ENCODE measurements around the gene BRD3. TPM values are rescaled to one million over a fixed set of nuclear protein-coding genes. Genes with fewer than 3 reads are reported as not detected.

Gene BRD3
- total RNA-seq, 1 experiment from 2014 or later = 63.1 TPM

GRCh38 chr9:134100040-134100439 lies 32.2 kb upstream of the BRD3 start:
- no peaks in the 10 kb centered on the region for H3K4me1 Mint-ChIP-seq
- H2AK5ac ChIP-seq (ENCODE audit: insufficient read length, low read length) = no peak overlapping the region
- DNase-seq = no peak
- no peak overlapping the region for H2BK12ac ChIP-seq (ENCODE audit: insufficient read length, low read depth, low read length)
- H4K20me1 ChIP-seq (ENCODE audit: control insufficient read depth, insufficient read depth, insufficient read length) = peaks cover 2% of the 10 kb centered on the region
- H3K27me3 ChIP-seq (ENCODE audit: insufficient read depth, low read length) = no peaks in the 10 kb centered on the region
- H3K36me3 Mint-ChIP-seq (ENCODE audit: insufficient read depth in 1 of 3, low read depth in 3 of 3) = peaks cover 0 to 10% (median 2%) of the 10 kb centered on the region in 3 experiments; a peak in 4 of 7 replicates
- no peak overlapping the region for H2BK5ac ChIP-seq (ENCODE audit: insufficient read length, low read length)
- no peaks in the 10 kb centered on the region for H3K79me2 ChIP-seq (ENCODE audit: insufficient read depth, low read length)
- H4K8ac ChIP-seq (replicated peaks; ENCODE audit: insufficient read length, low read depth, low read length) = no peak overlapping the region
- H3K27me3 Mint-ChIP-seq (ENCODE audit: low read depth) = peaks cover 20% of the 10 kb centered on the region
- no peak overlapping the region for H3K4ac ChIP-seq (ENCODE audit: low read depth, low read length)
- H3K9me3 ChIP-seq (ENCODE audit: control insufficient read depth, low read depth, low read length) = peaks cover 5% of the 10 kb centered on the region
- H2BK120ac ChIP-seq (ENCODE audit: low read depth, low read length, poor library complexity, severe bottlenecking) = no peak overlapping the region
- H3K4me1 ChIP-seq (ENCODE audit: insufficient read depth, low read length) = no peaks in the 10 kb centered on the region
- no peak overlapping the region for H3K14ac ChIP-seq (ENCODE audit: insufficient read depth, low read length)
- H3K4me2 ChIP-seq (ENCODE audit: insufficient read depth, insufficient read length, low read length) = no peak overlapping the region
- no peak overlapping the region for H2AFZ ChIP-seq (ENCODE audit: low read length)
- H3K27ac ChIP-seq (ENCODE audit: insufficient read length, low read depth, low read length) = no peak overlapping the region
- TF ChIP-seq CTCF (conservative IDR thresholded peaks at IDR 0.05) = no peak
- no peak overlapping the region for H4K91ac ChIP-seq (ENCODE audit: insufficient read length, low read depth, low read length)
- no CpG with 5 or more reads among the region's 5 CpGs for WGBS (ENCODE audit: extremely low coverage, insufficient read length, low lambda C conversion rate)
- no peak overlapping the region; a peak in 1 of 7 replicates for H3K27ac Mint-ChIP-seq
- H3K4me3 Mint-ChIP-seq = no peak overlapping the region
- H3K23me2 ChIP-seq (ENCODE audit: insufficient read length, low read depth, low read length, poor library complexity, severe bottlenecking) = no peaks in the 10 kb centered on the region
- H2BK15ac ChIP-seq (ENCODE audit: low read depth, low read length) = no peak overlapping the region
- no peak overlapping the region for H3T11ph ChIP-seq (ENCODE audit: low read length)
- H3K18ac ChIP-seq (ENCODE audit: insufficient read length, low read depth, low read length) = no peak overlapping the region
- H3K9ac ChIP-seq (ENCODE audit: extremely low read depth, insufficient read length, low read length) = no peak overlapping the region
- peaks cover 18 to 22% of the 10 kb centered on the region in 2 experiments for H3K9me3 Mint-ChIP-seq
- no peak overlapping the region for H3K23ac ChIP-seq (ENCODE audit: insufficient read length, low read depth, low read length)
- no peak overlapping the region for H4K5ac ChIP-seq (ENCODE audit: insufficient read length, low read depth, low read length)
- H3K56ac ChIP-seq (ENCODE audit: insufficient read length, low read depth, low read length) = no peak overlapping the region
- H3K79me1 ChIP-seq (ENCODE audit: insufficient read depth, low read depth, low read length, poor library complexity, severe bottlenecking) = no peaks in the 10 kb centered on the region
- no peak overlapping the region for H2BK20ac ChIP-seq (ENCODE audit: low read depth, low read length, poor library complexity, severe bottlenecking)

Measured in H9 (cell line).